Measurements from ENCODE around the gene ARHGDIG.

The ARHGDIG gene

GRCh38 chr16:269061-269796 lies 11.2 kb upstream of the ARHGDIG start:
- Histone ChIP-seq H3K4me3 (no peak overlapping the region), H3K27ac (no peak overlapping the region)
- TF ChIP-seq CTCF (IDR thresholded peaks at IDR 0.05): no peak
- no peak for DNase-seq (ENCODE audit: low spot score)

GRCh38 chr16:270381-271255 lies 9.8 kb upstream of the ARHGDIG start:
- no peak for TF ChIP-seq CTCF (IDR thresholded peaks at IDR 0.05)
- DNase-seq (ENCODE audit: low spot score): no peak
- no peak overlapping the region for H3K4me3 ChIP-seq
- H3K27ac ChIP-seq: no peak overlapping the region

GRCh38 chr16:272633-273546 lies 7.5 kb upstream of the ARHGDIG start:
- no peak for TF ChIP-seq CTCF (IDR thresholded peaks at IDR 0.05)
- no peak for DNase-seq (ENCODE audit: low spot score)
- Histone ChIP-seq H3K27ac (no peak overlapping the region), H3K4me3 (no peak overlapping the region)

GRCh38 chr16:273547-274421 lies 6.6 kb upstream of the ARHGDIG start:
- H3K27ac ChIP-seq: no peak overlapping the region
- no peak for TF ChIP-seq CTCF (IDR thresholded peaks at IDR 0.05)
- DNase-seq (ENCODE audit: low spot score): no peak
- no peak overlapping the region for H3K4me3 ChIP-seq

- peak overlapping the region in 1 of 2 donors; percentile 57 for H3K27ac ChIP-seq
- no peak for DNase-seq (ENCODE audit: low spot score)
- no peak for TF ChIP-seq CTCF (IDR thresholded peaks at IDR 0.05)
Measured at GRCh38 chr16:275041-275641, 5.2 kb upstream of the ARHGDIG start.

More at GRCh38 chr16:275041-275641, 5.2 kb upstream of the ARHGDIG start:
- H3K4me3 ChIP-seq: peak overlapping the region; percentile 75

Data from coronary artery (tissue), 2 donors.